Stimulated activated CD8-positive, alpha-beta memory T cell treated with anti-CD3 and anti-CD28 coated beads, Interleukin-15, amount 100 ng/mL, for 48 hours (primary cell): ENCODE data around the gene KLF12.

Experiments
- DNase-seq, 2 donors: peaks; one replicate each; pipeline ENCODE4 v3.0.0-alpha.2; 2020; ENCODE audit warnings: low read depth in 2 of 2

Gene KLF12

DNA sequence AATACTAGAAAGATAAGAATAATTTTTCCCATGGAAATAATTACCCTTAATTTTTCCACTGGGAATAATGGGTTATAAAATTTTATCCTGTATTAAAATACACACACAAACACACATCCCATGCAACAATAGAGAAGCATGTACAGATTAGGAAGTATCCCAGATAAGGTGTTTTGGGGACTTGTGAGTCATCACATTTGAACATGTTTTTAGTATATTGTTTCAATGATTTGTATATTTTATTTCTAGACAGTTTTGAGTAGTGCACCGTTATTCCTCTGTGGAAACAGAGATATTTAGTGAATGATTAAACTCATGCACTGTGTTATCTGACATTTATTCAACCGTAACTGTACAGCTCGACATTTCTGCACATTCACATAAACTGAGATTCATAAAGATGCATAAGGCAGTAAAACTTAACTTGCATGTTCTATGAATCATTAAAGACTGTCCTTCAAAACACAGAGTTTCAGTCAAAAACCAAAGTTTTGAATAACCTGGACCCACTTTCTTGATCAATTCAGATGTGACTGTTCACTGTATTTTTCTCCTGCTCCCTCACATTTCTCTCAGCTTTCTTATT, 30.1 kb downstream of the KLF12 start:
- DNase-seq = no peak

DNA sequence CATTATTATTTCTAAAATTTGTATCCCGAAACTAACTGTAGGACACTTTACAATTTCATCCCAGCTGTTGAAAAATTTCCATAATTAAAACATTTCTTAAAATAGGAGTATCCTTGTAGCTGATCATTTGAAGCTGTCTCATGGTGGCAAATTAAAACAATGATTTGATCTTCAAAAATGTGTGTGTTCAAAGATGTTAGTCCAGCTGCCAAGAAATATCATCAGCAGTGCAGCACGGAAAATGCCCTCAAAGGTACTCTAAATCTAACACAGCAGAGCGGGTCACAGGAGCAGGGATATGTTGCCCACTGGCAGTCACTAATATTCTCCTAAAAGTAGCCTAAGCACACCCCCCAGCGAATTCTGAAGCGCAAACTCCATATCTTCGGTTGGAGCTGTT, 31.0 kb downstream of the KLF12 start:
- no peak for DNase-seq

DNA sequence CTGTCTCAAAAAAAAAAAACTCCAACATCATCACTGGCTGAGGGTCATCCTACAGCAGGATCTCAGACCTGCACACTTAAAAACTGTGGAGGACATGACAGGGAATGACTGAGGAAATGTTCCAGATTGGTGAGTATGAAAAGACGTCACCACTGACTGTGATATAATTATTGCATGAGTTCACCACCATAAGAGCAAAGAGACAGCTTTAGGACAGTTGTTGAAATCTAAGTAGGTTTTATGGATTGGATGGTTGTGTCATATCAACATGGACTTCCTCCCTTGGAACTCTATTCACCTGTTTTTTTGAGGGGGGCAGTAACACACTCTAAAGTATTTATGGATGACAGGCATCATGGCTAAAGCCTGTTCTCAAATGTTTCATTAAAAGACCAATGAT, 31.5 kb downstream of the KLF12 start:
- no peak for DNase-seq

DNA sequence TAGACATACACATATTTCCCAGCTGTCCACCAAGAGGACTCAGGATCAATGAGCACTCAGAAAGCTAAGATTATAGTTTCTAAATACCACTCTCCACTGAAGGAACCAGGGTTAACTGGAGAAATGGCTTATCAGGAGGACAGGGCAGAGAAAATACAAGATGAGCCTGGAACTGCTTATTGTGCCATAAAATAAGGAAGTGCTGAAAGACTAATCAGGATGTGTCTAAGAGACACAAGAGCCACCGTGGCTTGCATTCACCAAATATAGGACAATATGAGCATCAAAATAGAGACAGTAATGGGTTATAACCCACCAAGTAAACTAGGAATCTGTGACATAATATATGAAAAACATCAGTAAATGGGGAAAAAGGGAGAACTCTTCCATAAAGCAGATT, 32.8 kb downstream of the KLF12 start:
- DNase-seq = no peak

DNA sequence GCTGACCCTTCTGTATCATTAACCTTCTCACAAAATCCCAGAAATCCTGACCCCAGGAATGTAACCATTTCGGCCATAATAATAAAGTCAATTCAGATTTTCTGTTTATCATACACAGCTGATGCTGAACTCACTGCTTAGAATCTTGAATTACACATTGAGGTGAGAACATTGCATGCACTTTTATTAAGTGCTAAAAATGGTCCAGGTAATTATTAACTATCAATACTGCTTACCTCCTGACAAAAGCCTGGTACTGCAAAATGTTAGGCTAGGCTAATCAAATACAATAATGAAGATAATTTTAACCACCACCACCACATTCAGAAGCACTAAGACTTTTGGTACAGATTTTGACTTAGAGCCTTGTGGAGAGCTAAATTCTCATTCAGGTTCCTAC, 36.1 kb downstream of the KLF12 start:
- DNase-seq = no peak

DNA sequence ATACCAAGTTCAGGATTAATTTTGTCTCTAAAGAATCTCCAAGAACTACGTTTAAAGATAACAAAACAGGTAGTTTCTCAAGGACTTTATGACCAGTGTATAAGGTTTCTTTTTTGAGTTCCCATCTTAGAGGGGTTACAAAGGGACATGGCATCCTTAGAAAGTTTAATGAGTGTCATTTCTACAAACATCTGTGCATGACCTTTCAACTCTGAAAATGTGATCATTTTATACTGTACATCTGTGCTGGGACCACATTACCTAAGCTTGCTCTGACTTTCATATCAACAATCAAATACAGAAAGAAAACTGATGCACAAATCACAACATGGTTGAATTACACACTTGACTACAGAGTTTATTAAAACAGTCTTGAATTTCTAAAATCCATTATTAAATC, 37.1 kb downstream of the KLF12 start:
- no peak for DNase-seq

DNA sequence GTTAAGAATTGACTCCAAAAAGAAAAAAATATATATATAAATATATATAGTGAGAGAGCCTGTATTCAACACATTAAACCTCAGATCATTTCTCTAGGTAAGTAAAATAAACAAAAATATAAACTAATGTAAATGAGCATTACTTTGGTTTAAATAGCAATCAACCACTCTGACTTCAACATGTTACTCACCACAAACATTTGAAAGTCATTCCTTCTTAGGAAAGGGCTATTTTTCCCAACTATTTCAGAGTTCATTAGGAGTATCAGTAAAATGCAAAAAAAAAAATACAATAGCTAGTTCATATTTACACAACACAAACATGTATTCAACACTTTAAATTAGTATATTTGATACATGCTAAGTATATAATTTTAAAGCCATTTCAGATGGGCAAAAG, 40.5 kb downstream of the KLF12 start:
- DNase-seq = no peak

DNA sequence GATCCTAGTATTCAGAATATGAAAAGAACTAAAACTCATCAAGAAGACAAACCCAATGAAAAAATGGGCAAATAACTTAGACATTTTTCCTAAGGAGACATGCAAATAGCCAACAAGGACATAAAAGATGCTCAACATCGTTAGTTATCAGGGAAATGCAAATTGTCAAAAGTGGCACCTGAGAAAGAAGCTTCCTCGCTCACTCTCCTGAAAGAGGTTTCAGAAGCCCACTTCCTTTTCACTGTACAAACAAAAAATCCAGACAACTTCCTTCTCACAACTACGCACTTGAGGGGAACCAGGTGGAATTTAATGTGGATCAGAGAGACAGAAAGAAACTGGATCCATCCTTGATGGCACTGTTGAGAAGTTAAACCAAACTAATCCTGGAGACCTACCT, 41.5 kb downstream of the KLF12 start:
- DNase-seq = no peak

DNA sequence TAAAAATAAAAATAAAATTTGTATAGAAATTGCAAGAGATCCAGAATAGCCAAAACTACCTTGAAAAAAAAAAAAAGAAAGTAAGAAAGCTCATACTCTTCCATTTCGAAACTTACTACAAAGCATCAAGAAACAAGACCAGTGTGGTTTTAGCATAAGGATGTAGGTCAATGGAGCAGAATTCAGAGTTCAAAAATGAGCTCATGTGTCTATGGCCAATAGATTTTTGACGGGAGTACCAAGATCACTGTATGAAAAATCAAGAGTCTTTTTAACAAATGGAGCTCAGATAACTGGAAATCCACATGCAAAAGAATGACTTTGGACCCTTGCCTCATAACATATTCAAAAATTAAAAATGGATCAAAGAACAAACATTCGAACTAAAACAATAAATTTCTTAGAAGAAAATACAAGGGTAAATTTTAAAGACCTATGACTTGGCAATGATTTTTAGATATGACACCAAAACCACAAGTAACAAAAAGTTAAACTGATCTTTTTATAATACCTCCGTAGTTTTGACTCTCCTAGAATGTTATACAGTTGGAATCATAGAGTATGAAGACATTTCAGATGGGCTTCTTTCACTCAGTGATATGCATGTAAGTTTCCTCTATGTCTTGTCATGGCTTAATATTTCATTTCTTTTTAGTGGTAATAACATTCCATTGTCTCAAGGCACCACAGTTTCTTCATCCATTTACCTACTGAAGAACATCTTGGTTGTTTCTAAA, 43.2 kb downstream of the KLF12 start:
- DNase-seq = no peak

DNA sequence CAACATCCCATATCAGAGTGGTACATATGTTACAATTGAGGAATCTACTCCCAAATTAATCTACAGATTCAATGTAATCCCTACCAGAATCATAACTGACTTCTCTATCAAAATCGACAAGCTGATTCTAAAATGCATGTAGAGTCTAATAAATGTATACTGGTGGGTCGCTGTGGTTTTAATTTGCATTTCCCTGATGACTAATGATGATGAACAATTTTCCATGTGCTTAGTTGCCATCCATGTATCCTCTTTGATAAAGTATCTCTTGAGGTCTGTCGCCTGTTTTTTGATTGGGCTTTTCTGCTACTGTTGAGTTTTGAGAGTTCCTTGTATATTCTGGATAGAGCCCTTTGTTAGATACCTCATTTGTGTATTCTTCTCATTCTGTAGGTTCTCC, 43.8 kb downstream of the KLF12 start:
- DNase-seq = no peak

DNA sequence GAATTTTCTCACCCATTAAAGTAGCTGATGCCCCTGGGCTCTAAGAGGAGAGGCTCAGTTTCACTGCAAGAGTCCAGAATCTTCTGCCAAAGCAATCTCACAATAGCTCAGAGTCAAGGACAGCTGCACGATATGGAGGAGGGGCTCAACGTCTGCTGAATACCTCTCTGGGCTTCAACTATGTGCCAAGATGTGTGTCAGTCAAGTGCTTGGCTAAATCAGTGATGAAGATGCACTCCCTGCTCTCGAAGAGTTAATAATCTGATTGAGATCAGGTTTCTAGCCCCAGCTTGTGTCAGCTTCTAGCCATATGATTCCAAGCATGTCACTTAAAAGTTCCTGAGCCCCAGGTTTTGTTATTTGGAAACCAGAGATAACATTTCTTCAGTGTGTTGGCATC, 46.8 kb downstream of the KLF12 start:
- no peak for DNase-seq
